B cell (primary cell): ENCODE data around the gene RERG.

Source experiments
- CTCF ChIP-seq: fragments of 200-600 bp; IDR thresholded peaks from one replicate; pipeline ENCODE4 v1.8.0; 2022; ENCODE audit warnings: antibody characterized with exemption, mild to moderate bottlenecking
- EZH2 ChIP-seq: IDR thresholded peaks from 2 replicates; pipeline ENCODE4 v1.6.1; 2012; ENCODE audit warnings: borderline replicate concordance, low read depth, mild to moderate bottlenecking, moderate library complexity, low read length; ENCODE audit not compliant: insufficient read depth, poor library complexity, severe bottlenecking

- TF ChIP-seq CTCF (no peak), EZH2 (no peak)
Measured at GRCh38 chr12:15200641-15201040, 20.6 kb downstream of the RERG start.
